CD4-positive, alpha-beta T cell treated with Interleukin-4 for 1 hour (primary cell): ENCODE data around the gene MLYCD.

Source experiments
- DNase-seq, 2 donors: peaks; one replicate each; pipeline ENCODE4 v3.0.0-alpha.2; 2020 to 2022

The MLYCD gene

DNA sequence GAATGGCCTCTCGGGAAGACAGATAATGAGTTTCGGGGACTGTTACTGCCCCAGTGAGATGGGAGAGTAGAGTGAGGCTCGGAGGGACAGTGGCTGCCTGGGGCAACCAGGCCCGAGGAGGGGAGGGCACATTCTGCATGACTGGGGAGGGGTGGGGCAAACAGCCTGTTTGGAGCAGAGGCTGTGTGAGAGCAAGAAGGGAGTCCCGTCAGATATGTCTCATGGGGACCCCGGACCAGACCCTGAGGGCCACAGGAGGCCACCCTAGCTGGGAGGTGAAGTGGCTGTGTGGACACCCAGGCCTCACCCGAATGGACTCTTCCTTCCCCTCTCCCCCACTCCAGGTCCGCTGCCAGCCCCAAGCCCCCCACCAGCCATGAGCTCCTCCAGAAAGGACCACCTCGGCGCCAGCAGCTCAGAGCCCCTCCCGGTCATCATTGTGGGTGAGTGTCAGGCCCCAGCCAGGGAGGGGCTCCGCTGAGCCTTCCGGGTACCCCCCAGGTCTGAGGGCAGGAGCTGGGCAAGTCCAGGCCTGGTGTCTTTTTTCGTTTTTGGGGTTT lies 58.5 kb downstream of the MLYCD start:
- no peak for DNase-seq

DNA sequence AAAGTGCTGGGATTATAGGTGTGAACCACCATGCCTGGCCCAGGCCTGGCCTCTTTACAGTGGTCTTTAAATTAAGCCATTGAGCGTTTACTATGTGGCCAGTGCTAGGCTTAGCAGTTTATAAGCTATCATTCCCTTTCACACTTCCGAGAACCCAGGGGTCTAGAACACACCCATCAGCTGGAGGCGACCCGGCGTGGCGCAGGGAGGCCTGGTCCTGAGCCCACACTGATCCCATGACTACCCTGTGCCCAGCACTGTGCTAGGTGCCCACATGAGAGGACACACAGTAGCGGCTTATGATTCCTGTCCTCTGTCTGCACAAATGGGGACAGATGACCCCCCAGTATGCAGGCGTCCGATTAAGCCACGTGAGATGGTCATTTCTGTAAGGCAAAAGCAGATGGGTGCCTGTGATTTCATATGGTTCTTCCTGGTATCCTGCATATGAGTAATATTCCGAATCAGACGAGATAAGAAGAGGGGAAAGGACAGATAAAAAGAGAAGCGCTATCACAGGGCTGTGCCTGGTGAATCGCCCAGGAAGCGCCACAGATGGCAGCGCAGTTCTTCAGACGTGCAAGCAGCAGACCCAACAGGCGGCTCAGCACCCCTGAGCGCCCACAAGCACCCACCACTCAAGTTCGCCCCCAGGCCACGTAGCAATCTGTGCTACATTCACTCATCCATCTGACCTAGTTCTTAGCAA lies 59.4 kb downstream of the MLYCD start:
- DNase-seq, result no peak

DNA sequence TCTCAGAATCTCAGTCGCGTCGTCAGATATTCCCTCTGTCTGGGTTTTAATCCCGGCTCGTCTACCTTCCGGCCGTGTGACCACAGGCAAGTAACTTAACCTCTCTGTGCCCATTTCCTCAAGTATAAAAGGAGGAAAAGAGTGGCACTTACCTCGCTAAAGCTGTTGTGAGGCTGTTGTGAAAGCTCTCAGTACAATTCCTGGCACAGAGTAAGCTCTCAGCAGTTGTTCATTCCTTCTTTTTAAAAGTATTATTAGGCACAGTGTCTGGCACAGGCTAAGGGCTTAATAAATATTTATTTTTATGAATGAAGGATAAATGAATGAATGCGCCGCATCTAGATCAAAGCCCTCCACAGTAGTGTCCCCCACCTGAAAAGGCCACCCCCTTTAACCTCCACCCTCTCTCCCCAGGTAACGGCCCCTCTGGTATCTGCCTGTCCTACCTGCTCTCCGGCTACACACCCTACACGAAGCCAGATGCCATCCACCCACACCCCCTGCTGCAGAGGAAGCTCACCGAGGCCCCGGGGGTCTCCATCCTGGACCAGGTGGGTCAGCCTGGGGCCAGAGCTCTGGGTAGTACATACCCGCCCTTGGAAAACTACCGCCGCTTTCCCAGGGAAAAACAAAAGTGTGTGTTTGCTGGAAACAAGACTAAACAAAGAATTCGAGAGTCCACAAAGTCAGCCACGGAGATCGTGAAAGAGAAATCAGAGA lies 60.1 kb downstream of the MLYCD start:
- DNase-seq, result no peak

DNA sequence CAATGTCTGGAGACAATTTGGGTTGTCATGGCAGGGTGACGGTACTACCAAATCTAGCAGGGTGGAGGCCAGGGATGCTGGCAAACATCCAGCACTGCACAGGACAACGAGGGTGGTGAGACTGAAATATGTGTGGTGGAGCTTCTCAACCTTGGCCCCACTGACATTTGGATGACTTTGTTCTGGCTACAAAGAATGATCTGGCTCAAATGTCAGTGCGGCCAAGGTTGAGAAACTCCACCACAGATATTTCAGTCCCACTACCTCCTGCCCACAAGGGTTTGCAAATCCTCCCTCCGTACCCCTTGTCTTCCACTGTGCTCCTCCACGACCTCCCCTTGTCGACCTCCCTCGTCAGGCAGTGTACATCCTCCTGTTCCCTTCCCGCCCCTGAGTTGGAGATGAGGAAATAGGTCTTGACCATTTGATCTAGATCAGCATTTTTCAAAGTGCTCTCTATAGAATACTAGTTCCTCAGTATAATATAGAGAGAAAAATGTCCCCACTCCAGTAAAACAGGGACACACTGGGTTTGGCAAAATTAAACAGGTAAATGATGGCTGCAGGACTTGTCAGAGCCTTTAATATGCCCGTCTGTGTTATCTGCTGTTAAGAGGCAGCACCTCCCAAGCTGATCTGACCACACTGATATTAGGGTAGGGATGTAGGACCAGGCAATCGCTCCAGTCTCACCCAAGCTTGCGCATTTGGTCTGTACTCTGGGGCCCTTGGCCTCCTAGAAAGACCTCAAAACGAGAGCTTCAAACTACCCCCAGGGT lies 60.9 kb downstream of the MLYCD start:
- DNase-seq, result no peak

DNA sequence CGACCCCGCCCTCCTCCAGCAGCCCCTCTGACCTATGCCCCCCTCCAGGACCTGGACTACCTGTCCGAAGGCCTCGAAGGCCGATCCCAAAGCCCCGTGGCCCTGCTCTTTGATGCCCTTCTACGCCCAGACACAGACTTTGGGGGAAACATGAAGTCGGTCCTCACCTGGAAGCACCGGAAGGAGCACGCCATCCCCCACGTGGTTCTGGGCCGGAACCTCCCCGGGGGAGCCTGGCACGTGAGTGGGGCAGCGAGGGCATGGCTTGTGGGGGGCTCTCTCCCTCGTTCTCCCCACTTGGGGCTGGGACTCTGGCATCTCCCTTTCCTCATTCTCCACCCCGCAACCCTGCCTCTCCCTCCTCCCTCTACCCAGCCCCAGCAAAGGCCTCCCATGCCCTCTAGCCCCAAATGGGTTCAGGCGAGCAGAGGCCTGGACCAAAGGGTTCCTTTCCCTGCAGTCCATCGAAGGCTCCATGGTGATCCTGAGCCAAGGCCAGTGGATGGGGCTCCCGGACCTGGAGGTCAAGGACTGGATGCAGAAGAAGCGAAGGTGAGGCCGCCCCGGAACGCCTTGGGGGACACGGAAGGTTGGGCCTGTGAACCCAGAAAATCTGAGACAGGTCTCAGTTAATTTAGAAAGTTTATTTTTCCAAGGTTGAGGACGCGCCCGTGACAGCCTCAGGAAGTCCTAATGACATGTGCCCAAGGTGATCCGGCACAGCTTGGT lies 61.8 kb downstream of the MLYCD start:
- DNase-seq, result no peak

DNA sequence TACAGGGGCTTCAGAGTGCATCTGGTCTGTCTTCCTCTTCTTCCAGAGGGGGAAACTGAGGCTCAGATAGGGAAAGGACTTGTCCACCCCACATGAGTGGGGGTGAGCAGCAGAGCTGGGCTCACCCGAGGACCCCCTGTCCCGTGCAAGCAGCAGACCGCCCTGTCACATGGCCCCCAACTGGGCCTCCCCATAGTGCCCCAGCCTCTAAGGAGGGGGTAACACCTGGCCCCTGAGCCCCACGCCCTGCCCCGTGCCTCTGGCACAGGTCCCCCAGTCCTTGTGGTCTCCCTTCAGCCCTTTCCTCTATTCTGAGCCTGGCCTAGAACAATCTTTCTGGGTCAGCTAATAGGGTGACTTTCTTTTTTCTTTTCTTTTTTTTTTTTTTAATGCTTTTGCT lies 62.7 kb downstream of the MLYCD start:
- DNase-seq, result no peak

DNA sequence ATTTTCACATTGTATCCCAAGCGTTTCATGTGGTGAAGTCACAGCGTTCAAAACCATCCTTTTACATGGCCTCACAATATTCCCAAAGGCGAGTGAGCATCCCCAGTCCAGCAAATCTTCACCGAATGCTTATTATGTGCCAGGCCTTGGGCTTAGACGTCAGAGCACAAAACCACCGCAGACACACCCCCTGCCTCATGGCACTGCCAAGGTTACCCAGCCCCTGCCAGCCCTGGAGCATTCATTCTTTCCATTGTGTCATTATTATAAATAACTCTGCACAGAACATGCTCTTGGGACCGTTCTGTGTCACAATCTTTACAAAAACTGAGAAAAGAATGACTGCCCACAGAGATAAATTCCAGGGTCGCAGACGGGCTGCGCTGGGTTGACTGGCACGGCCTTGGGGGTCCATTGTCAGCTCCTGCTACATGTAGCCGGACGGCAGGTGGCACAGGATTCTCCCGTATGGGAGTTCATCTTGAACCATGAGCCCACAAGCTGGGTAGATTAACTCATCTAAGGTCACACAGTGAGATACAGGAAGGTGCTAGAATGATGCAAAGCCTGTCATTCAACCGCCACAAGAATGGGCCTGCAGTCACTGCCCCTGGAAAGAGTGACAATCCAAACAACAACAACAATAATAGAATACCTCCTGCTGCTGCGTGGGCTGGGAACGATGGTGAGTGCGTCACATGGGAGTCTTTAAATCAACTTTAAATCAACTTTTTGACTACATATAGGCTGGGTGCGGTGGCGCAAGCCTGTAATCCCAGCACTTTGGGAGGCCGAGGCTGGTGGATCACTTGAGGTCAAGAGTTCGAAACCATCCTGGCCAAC lies 64.6 kb downstream of the MLYCD start:
- no peak for DNase-seq

DNA sequence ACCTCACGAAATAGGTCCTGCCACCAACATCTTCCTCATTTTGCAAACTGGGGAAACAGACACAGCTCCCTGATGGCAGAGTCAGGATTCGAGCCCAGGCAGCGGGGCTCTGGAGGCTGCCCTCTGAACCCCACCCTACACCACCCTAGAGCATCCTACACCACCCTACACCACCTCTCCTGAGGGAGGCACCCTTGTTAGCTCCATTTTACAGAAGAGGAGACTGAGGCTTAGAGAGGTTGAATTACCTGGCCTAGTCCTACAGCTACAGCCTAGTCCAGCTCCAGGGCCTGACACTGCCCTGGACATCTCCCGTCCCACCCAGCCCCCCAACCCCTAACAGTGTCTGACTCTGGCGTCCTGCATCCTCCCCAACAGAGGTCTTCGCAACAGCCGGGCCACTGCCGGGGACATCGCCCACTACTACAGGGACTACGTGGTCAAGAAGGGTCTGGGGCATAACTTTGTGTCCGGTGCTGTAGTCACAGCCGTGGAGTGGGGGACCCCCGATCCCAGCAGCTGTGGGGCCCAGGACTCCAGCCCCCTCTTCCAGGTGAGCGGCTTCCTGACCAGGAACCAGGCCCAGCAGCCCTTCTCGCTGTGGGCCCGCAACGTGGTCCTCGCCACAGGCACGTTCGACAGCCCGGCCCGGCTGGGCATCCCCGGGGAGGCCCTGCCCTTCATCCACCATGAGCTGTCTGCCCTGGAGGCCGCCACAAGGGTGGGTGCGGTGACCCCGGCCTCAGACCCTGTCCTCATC lies 65.9 kb downstream of the MLYCD start:
- no peak for DNase-seq

DNA sequence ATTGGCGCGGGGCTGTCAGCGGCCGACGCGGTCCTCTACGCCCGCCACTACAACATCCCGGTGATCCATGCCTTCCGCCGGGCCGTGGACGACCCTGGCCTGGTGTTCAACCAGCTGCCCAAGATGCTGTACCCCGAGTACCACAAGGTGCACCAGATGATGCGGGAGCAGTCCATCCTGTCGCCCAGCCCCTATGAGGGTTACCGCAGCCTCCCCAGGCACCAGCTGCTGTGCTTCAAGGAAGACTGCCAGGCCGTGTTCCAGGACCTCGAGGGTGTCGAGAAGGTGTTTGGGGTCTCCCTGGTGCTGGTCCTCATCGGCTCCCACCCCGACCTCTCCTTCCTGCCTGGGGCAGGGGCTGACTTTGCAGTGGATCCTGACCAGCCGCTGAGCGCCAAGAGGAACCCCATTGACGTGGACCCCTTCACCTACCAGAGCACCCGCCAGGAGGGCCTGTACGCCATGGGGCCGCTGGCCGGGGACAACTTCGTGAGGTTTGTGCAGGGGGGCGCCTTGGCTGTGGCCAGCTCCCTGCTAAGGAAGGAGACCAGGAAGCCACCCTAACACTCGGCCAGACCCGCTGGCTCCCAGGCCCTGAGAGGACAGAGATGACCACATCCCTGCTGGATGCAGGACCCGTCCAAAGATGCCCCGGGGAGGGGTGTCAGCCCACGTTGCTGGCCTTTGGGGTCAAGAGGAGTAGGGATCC lies 66.7 kb downstream of the MLYCD start:
- no peak for DNase-seq

DNA sequence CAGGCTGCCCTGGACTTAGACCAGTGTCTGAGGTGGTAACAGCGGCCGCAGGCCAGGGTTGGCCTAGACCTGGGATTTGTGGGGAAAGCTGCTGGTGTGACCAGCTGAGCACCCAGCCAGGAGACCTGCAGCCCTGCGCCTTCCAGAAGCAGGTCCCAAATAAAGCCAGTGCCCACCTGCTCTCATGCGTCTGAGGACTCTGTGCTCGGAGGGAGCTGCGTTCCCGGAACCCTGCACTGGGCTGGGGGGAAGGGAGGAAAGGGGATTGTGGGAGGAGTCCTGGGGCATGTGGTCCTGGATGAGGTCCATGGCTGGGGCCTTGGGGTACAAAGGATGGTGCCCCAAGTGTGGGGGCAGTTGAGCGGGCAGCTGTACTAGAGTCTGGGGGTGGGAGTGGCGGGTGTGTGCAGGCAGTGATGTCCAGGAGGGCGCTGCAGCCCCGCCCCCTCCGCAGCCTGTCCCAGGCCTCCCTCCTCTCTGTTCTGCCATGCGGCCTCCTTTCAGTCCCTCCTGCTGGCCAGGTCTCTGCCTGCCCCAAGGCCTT lies 67.3 kb downstream of the MLYCD start:
- DNase-seq, result no peak

DNA sequence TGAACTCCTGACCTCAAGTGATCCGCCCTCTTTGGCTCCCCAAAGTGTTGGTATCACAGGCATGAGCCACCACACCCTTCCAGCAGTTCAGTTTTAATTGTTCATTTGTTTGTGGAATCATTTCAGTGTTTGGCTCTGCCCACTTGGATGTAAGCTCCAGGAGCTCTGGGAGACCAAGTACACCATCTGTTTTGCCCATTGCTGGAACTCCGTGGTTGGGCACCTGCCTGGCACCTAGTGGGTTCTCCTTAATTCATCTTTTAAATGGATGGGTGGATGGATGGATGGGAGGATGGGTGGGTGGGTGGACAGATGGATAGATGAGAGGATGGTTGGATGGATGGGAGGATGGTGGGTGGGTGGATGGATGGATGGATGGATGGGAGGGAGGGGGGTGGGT lies 68.2 kb downstream of the MLYCD start:
- DNase-seq, result no peak

DNA sequence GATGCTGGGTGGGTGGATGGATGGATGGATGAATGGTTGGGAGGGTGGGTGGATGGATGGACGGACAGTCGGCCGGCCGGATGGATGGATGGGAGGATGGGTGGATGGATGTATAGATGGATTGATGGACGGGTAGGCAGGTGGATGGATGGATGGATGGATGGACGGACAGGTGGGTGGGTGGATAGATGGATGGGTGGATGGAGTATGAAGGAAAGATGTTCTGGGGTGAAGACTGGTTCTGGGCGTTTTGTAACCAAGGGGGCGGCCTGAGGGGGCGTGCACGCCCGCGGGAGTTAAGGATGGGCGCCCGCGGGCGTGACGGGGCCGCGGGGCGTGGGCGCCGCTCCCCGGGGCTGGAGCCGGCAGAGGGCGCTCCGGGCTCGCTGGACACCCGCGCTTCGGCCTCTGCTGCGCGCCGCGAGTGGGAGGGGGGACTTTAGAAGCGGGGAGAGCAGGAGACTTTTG lies 69.0 kb downstream of the MLYCD start, which contains the start of gene NECAB2:
TSS of gene NECAB2 (plus strand) at position 407 of the 468 bp plus-strand sequence. CDS start 405 bp downstream, outside the sequence.
- DNase-seq, result no peak

DNA sequence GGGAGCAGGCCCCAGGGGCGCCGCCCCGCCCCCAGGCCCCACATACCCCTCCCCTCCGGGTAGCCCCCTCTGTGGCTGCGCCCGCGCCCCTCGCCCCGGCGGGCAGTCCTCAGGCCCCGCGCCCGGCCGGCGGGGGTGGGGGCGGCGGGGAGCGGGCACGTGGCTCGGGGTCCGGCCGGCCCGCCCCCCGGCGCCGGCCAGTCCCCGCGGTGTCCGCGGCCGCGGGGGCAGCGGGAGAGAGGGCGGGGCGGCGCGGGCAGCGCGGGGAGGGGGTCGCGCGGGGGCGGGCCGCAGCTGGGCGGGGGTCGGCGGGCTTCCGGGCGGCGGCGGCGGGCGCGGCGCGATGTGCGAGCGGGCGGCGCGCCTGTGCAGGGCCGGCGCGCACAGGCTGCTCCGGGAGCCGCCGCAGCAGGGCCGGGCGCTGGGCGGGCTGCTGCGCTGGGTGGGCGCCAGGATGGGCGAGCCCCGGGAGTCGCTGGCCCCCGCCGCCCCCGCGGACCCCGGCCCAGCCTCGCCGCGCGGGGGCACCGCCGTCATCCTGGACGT lies 69.5 kb downstream of the MLYCD start:
- no peak for DNase-seq

DNA sequence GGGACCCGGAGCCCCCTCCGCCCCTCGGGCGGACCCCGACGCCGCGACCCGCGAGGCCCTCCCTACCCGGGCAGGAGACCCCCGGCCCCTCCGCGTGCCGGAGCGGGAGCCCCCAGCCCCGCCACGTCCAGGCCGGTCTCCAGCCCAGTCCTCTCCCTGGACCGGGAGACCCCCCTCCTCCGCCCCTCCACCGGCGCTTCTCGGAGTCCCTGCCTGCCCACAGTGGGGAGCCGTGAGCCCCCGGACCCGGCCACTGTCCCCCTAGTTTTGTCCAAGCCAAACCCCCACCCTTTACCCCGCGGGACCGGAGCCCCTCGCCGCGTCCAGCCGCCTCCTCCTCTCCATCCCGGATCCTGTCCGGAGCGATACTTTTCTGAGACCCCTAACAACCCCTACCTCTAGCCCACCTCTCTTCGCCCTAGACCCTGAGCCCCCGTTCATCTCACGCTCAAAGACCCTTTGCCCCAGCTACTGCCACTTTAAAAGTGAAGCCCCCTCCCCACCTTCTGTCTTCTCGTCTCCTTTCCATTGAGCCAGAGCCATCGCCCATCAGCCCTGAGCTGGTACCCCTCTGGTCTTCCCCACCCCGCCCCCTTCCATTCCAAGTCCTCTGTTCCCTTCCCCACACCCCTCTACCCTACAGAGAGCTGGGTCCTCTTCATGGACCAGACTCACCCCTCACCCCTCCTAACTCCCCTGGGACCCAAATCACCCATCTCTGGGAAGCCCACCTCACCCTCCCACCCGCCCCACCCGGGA lies 70.2 kb downstream of the MLYCD start:
- no peak for DNase-seq

DNA sequence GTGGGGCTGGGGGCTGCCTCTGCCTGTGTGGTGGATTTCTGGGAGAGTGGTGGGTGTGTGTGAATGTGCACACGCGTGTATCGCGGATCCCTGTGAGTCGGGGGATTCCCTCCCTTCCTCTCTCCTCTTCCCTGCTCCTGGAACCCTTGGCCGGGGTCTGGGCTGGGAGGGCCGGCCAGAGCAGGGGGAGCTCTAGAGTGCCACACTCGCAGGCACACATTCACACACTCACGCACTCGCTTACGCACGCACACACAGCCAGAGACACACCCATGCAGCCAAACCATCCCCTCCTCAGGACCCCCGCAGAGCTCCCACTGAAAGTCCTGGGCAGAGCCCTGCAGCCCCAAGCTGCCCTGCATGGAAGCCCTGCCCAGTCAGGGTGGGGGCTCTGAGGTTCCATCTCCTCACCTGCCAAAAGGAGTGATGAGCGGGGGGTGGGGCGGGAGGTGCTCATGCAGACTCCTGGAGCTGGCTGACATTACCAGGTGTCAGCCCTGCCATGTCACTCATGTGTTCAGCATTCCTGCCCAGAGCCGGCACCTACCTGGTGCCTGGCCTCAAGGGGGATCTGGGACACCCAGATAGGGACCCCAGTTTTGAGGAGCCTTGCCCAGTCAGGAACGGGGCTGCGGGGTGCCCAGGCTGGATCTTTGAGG lies 71.0 kb downstream of the MLYCD start:
- no peak for DNase-seq

DNA sequence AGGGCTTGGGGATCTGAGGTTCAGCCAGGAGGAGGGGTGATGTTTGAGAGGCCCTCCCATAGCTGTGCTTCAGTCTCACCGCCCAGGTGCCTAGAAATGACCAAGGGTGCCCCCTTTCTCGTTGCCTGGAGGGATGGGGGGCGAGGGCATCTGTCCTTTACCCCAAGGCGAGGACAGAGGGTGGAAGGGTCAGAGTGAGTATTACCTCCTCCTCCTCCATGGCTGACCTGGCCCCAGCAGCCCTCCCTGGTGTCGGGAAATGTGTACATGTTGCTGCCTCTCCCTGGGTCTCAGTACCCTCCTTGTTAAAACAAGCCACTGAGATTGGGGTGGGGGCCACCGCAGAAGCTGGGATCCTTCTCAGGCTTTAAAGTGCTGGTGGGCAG lies 71.5 kb downstream of the MLYCD start:
- no peak for DNase-seq

DNA sequence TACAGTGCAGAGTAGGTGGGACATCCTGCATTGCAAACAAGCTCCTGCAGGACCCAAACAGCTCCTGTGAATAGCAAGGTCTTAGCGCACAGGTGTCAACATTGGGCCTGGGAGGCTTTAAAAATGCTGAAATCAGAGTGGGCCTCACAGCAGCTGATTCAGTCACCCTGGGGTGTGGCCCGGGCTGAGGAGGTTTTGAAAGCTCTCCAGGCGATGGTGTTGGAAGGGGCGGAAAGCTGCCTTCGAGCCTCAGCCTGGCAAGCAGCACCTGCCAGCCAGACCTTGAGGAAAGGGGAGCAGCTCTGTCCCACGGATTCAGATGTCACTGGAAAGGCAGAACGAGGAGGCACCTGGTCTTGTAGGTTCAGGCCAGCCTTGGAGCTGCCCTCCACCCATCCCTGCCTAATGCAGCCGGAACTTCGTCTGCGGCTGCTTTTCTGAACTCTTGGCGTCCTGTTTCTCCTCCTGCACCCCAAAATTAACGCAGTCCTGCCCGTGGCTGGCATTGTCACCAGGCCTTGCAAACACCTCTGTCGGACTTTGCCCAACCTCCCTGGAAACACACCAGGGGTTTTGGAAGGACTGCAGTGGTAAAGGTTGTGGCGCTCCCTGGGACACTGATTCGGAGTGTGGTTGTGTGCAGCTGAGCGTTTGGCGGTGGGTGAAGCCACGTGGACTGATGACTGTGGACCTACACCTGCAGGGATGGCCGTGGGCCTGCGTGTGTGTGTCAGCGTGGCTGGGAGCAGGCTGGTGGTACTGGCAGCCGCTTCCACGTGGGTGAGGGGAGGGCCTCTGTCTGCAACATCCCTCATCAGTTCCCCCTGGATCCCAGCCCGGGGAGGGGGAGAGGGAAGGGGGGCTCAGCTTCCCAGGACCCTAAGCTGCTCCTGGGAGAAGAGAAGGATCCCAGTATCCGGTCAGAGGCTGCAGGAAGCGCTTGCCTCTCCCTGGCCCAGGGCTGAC lies 72.5 kb downstream of the MLYCD start:
- DNase-seq, result no peak
